Kidney (tissue), 14 donors: Measurements from ENCODE around the gene UBE3D. TPM values are rescaled to one million over a fixed set of nuclear protein-coding genes. Genes with fewer than 3 reads are reported as not detected.

ENCODE experiments used
- DNase-seq, 5 donors: peaks; one replicate each; pipeline ENCODE4 v3.0.0-alpha.2; 2013 to 2020
- FAIRE-seq: peaks from 2 replicates; lab custom pipeline; 2012; peaks lifted over from hg19 to GRCh38; lab: Jason Lieb, UNC
- H3K27ac ChIP-seq, 2 donors: one replicate each; pipeline ENCODE4 v1.7.0; 2013; ENCODE audit warnings: low read depth in 2 of 2, low read length in 2 of 2, inconsistent platforms in 1 of 2
- H3K27me3 ChIP-seq: one replicate; pipeline ENCODE4 v1.7.1; 2013; ENCODE audit warnings: low read length, inconsistent platforms; ENCODE audit not compliant: control insufficient read depth, insufficient read depth
- H3K36me3 ChIP-seq, 3 donors: one replicate each; pipeline versions ENCODE4 v1.7.0 to v1.7.1; 2013; ENCODE audit warnings: low read length in 3 of 3, control low read depth in 1 of 3, inconsistent platforms in 1 of 3; ENCODE audit not compliant: insufficient read depth in 3 of 3, control insufficient read depth in 2 of 3
- H3K4me1 ChIP-seq, 3 donors: one replicate each; pipeline versions ENCODE4 v1.7.0 to v1.7.1; 2013; ENCODE audit warnings: low read length in 3 of 3, inconsistent platforms in 1 of 3, low read depth in 1 of 3; ENCODE audit not compliant: control insufficient read depth in 2 of 3, insufficient read depth in 2 of 3
- H3K4me3 ChIP-seq, 3 donors: one replicate each; pipeline versions ENCODE4 v1.7.0 to v1.8.1; 2013; ENCODE audit warnings: low read length in 3 of 3, control low read depth in 1 of 3, inconsistent platforms in 1 of 3
- H3K9ac ChIP-seq, 3 donors: one replicate each; pipeline versions ENCODE4 v1.7.0 to v1.7.1; 2013; ENCODE audit warnings: low read length in 3 of 3, control low read depth in 1 of 3, inconsistent platforms in 1 of 3
- H3K9me3 ChIP-seq, 3 donors: one replicate each; pipeline versions ENCODE4 v1.7.0 to v1.7.1; 2013; ENCODE audit warnings: low read length in 3 of 3, control low read depth in 1 of 3, inconsistent platforms in 1 of 3; ENCODE audit not compliant: control insufficient read depth in 2 of 3, insufficient read depth in 1 of 3
- CTCF ChIP-seq: IDR thresholded peaks from 3 replicates; pipeline ENCODE4 v1.5.1; 2012; ENCODE audit warnings: mild to moderate bottlenecking, moderate library complexity, borderline replicate concordance; ENCODE audit not compliant: insufficient read depth; ENCODE audit errors: extremely low read depth
- intact Hi-C: fragments of 100-400 bp; cut with DNase I; formaldehyde crosslinking; loops from one replicate; pipeline ENCODE4 v1.11.1; 2022
- polyA plus RNA-seq: library from polyadenylated mRNA; stranded (reverse); fragments of 350-450 nt; fragmentation: Illumina TruSeq; extraction: RNeasy Lipid Tissue Mini Kit (QIAGEN cat#74804); gene quantifications from one replicate; pipeline ENCODE4 v1.2.3, GENCODE V29; 2014; ENCODE audit warnings: low read depth, low replicate concordance; ENCODE audit not compliant: insufficient read depth
- total RNA-seq: library from RNA; stranded (reverse); fragmentation: NEBNext Ultra II Directional; extraction: Animal tissue kit (Norgen Biotek cat#: 25700); gene quantifications from one replicate; pipeline ENCODE4 v1.2.1, GENCODE V29; 2021
- donor health status: control.
- donor health status: control.
- donor health status: control.
- donor health status: control.
- donor health status: control.
- donor health status: DM: yes; HTN: yes; CAD: no.
- donor health status: Normal renal cell carcinoma (clear cell type).

Gene UBE3D
- total and polyA plus RNA-seq, 2 donors from 2014 or later, result 4.8 to 6.0 TPM

- intact Hi-C loops, result no loop called here
- no peak for TF ChIP-seq CTCF
- H3K36me3 ChIP-seq, result peaks cover 0 to 3% (median 0%) of the 10 kb centered on the region in 3 donors
- no peak overlapping the region for H3K4me3 ChIP-seq
- H3K27ac ChIP-seq, result no peak overlapping the region
- DNase-seq, result no peak
- H3K9ac ChIP-seq, result no peak overlapping the region
- H3K4me1 ChIP-seq, result no peaks in the 10 kb centered on the region
- no peaks in the 10 kb centered on the region for H3K27me3 ChIP-seq
- FAIRE-seq, result no peak
- no peaks in the 10 kb centered on the region for H3K9me3 ChIP-seq
Observed at GRCh38 chr6:83047065-83047754, 18.4 kb downstream of the UBE3D start.

GRCh38 chr6:83044091-83044768 lies 21.4 kb downstream of the UBE3D start:
- Histone ChIP-seq H3K27me3 (no peaks in the 10 kb centered on the region), H3K27ac (no peak overlapping the region), H3K9me3 (no peaks in the 10 kb centered on the region), H3K9ac (no peak overlapping the region), H3K36me3 (peaks cover 0 to 3% (median 0%) of the 10 kb centered on the region in 3 donors), H3K4me3 (no peak overlapping the region), H3K4me1 (no peaks in the 10 kb centered on the region)
- no peak for TF ChIP-seq CTCF
- intact Hi-C loops, result no loop called here
- FAIRE-seq (no peak), DNase-seq (no peak)

- Histone ChIP-seq H3K4me1 (no peaks in the 10 kb centered on the region), H3K9ac (no peak overlapping the region), H3K4me3 (no peak overlapping the region), H3K27me3 (no peaks in the 10 kb centered on the region), H3K9me3 (no peaks in the 10 kb centered on the region), H3K36me3 (peaks cover 0 to 3% (median 0%) of the 10 kb centered on the region in 3 donors), H3K27ac (no peak overlapping the region)
- FAIRE-seq (no peak), DNase-seq (no peak)
- no peak for TF ChIP-seq CTCF
- intact Hi-C loops, result no loop called here
Observed at GRCh38 chr6:83042467-83043053, 23.1 kb downstream of the UBE3D start.
